PC-9 (cell line): ENCODE data around the gene TTLL6. TPM values are rescaled to one million over a fixed set of nuclear protein-coding genes. Genes with fewer than 3 reads are reported as not detected.

Source experiments
- BruUV-seq: library from RNA; stranded (reverse); fragments of 400-500 nt; replicated peaks from 2 replicates; lab custom pipeline; 2021; lab: Mats Ljungman, UMichigan
- CTCF ChIA-PET: fragments of 300-600 bp; sonication (Branson Sonifier 250); formaldehyde crosslinking; loops from one replicate; lab custom pipeline; 2022; ENCODE audit warnings: antibody characterized with exemption; lab: Charles Lee
- POLR2A ChIA-PET: fragments of 300-600 bp; sonication (Branson Sonifier 250); formaldehyde crosslinking; loops from one replicate; lab custom pipeline; 2022; ENCODE audit warnings: antibody characterized with exemption; ENCODE audit not compliant: unreplicated experiment; lab: Charles Lee
- DNase-seq, 2 experiments: peaks; one replicate each; pipeline versions ENCODE4 v3.0.0 to v3.0.0-alpha.2; 2015 to 2022; ENCODE audit warnings: mixed read lengths in 1 of 2
- H2AFZ ChIP-seq: fragments of 200-600 bp; sonication (generic); 2 replicates; pipeline ENCODE4 v1.8.1; 2017; ENCODE audit warnings: antibody characterized with exemption
- H3F3A ChIP-seq: fragments of 200-600 bp; sonication (generic); 2 replicates; pipeline ENCODE4 v1.8.1; 2017; ENCODE audit warnings: antibody characterized with exemption, mild to moderate bottlenecking, low read depth; ENCODE audit not compliant: insufficient read depth
- H3K27ac ChIP-seq: fragments of 200-600 bp; sonication (generic); 2 replicates; pipeline ENCODE4 v1.6.1; 2016; ENCODE audit warnings: mixed run types
- H3K27me3 ChIP-seq: fragments of 200-600 bp; sonication (generic); 2 replicates; pipeline ENCODE4 v1.6.1; 2016; ENCODE audit warnings: low read depth, mixed run types; ENCODE audit not compliant: insufficient read depth
- H3K36me3 ChIP-seq: fragments of 200-600 bp; sonication (generic); 2 replicates; pipeline ENCODE4 v1.6.1; 2016; ENCODE audit warnings: low read depth, mixed run types
- H3K4me1 ChIP-seq: fragments of 200-600 bp; sonication (generic); replicated peaks from 2 replicates; pipeline ENCODE4 v1.6.1; 2016; ENCODE audit warnings: mixed run types; ENCODE audit not compliant: insufficient read depth
- H3K4me2 ChIP-seq: fragments of 200-600 bp; sonication (generic); 2 replicates; pipeline ENCODE4 v1.6.1; 2017; ENCODE audit warnings: mixed run types
- H3K4me3 ChIP-seq: fragments of 200-600 bp; sonication (generic); 2 replicates; pipeline ENCODE4 v1.6.1; 2016; ENCODE audit warnings: mixed run types
- H3K79me2 ChIP-seq: fragments of 200-600 bp; sonication (generic); 2 replicates; pipeline ENCODE4 v1.6.1; 2017; ENCODE audit warnings: low read depth, mixed run types
- H3K9me2 ChIP-seq: fragments of 200-600 bp; sonication (generic); 2 replicates; pipeline ENCODE4 v1.8.1; 2017; ENCODE audit warnings: mild to moderate bottlenecking; ENCODE audit not compliant: insufficient read depth
- H3K9me3 ChIP-seq: fragments of 200-600 bp; sonication (generic); 2 replicates; pipeline ENCODE4 v1.8.1; 2016; ENCODE audit warnings: low read depth; ENCODE audit not compliant: insufficient read depth
- H4K20me1 ChIP-seq: fragments of 200-600 bp; sonication (generic); 2 replicates; pipeline ENCODE4 v1.8.1; 2017; ENCODE audit not compliant: insufficient read depth
- EZH2 ChIP-seq: fragments of 200-600 bp; sonication (generic); IDR thresholded peaks from 2 replicates; pipeline ENCODE4 v1.8.0; 2017; ENCODE audit warnings: antibody characterized with exemption, low read depth
- intact Hi-C: fragments of 100-400 bp; cut with micrococcal nuclease; formaldehyde crosslinking; loops from one replicate; pipeline ENCODE4 v1.10.0; 2022; ENCODE audit not compliant: unreplicated experiment
- total RNA-seq: library from RNA; stranded (reverse); gene quantifications from 2 replicates; pipeline ENCODE4 v1.2.3, GENCODE V29; 2021
- TF ChIP-seq, protein P1 (sequence below): fragments of 200-600 bp; sonication (generic); conservative IDR thresholded peaks from 2 replicates; pipeline ENCODE4 v1.6.1; 2017; ENCODE audit warnings: mixed run types, antibody characterized with exemption, mild to moderate bottlenecking, moderate library complexity

Gene TTLL6
- total RNA-seq, 1 experiment from 2014 or later, result not detected

DNA sequence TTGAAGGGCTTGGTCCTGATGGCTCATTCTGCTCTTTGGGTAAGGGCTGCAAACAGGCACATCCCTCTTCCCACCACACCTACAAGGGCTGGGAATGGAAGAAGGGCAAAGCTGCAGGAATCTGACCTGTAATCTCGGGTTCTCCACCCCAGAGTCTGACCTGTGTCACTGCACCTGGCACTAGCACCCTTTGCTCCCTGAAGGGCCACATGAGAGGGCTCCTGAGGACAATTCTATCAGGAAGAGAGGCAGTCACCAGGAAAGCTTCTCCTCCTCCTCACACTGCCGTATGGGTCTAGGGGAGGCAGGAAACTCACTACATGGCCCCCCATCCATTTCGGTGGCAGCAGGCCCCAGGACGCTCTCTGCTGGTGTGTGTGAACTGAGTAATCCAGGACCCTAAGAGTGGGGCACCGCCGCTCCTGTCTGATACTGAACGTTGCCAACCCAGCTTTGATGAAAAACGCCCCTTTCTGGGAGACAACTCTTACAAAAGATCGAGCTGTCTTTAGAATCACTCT, 26.4 kb downstream of the TTLL6 start:
- Histone ChIP-seq H3K9me2 (no peaks in the 10 kb centered on the region), H4K20me1 (no peaks in the 10 kb centered on the region), H2AFZ (no peak overlapping the region), H3K4me3 (no peak overlapping the region), H3F3A (no peaks in the 10 kb centered on the region), H3K79me2 (no peaks in the 10 kb centered on the region), H3K4me2 (no peak overlapping the region), H3K36me3 (no peaks in the 10 kb centered on the region), H3K9me3 (no peaks in the 10 kb centered on the region), H3K27me3 (peaks cover 18% of the 10 kb centered on the region), H3K4me1 (no peaks in the 10 kb centered on the region), H3K27ac (no peak overlapping the region)
- no peak for DNase-seq
- no TSS peak for BruUV-seq
- CTCF ChIA-PET, result interaction anchor here (0.6 to 2.7 kb wide), 5 partner anchors 66 to 528 kb away, joined by 3 to 17 read pairs (median 6); no protein-coding TSS in a partner anchor
- POLR2A ChIA-PET, result no interaction called here
- TF ChIP-seq, protein P1, sequence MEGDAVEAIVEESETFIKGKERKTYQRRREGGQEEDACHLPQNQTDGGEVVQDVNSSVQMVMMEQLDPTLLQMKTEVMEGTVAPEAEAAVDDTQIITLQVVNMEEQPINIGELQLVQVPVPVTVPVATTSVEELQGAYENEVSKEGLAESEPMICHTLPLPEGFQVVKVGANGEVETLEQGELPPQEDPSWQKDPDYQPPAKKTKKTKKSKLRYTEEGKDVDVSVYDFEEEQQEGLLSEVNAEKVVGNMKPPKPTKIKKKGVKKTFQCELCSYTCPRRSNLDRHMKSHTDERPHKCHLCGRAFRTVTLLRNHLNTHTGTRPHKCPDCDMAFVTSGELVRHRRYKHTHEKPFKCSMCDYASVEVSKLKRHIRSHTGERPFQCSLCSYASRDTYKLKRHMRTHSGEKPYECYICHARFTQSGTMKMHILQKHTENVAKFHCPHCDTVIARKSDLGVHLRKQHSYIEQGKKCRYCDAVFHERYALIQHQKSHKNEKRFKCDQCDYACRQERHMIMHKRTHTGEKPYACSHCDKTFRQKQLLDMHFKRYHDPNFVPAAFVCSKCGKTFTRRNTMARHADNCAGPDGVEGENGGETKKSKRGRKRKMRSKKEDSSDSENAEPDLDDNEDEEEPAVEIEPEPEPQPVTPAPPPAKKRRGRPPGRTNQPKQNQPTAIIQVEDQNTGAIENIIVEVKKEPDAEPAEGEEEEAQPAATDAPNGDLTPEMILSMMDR, result no peak
- TF ChIP-seq EZH2, result no peak
- intact Hi-C loops, result loop anchor here (1.0 to 5.0 kb wide), 3 partner anchors 66 to 763 kb away; no protein-coding TSS in a partner anchor

DNA sequence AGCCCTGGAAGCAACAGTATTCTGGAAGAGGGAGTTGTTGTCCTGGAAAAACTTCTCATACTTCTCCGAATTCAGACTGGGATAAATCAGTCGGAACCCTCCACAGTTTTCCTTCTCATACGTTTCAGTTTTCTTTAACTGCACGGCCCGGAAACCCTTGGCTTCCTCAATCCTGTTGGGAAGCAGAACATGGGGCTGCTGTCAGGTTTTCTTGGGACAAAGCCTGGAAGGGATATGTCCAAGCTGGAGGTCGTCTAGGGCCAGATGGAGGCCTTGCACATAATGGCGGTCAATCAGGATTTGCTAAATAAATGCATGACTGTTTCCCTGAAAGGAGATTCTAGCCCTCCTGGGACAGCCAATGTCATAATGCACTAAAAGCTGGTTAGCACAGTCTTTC, 29.2 kb downstream of the TTLL6 start:
- Histone ChIP-seq H3K9me2 (no peaks in the 10 kb centered on the region), H3K36me3 (no peaks in the 10 kb centered on the region), H3K27me3 (peaks cover 37% of the 10 kb centered on the region), H3F3A (no peaks in the 10 kb centered on the region), H3K4me3 (no peak overlapping the region), H2AFZ (no peak overlapping the region), H3K4me2 (no peak overlapping the region), H3K4me1 (no peaks in the 10 kb centered on the region), H3K79me2 (no peaks in the 10 kb centered on the region), H4K20me1 (no peaks in the 10 kb centered on the region), H3K9me3 (no peaks in the 10 kb centered on the region), H3K27ac (no peak overlapping the region)
- no peak for TF ChIP-seq EZH2
- TF ChIP-seq, protein P1, result no peak
- POLR2A ChIA-PET, result no interaction called here
- BruUV-seq, result no TSS peak
- CTCF ChIA-PET, result no interaction called here
- DNase-seq, result no peak
- intact Hi-C loops, result no loop called here

DNA sequence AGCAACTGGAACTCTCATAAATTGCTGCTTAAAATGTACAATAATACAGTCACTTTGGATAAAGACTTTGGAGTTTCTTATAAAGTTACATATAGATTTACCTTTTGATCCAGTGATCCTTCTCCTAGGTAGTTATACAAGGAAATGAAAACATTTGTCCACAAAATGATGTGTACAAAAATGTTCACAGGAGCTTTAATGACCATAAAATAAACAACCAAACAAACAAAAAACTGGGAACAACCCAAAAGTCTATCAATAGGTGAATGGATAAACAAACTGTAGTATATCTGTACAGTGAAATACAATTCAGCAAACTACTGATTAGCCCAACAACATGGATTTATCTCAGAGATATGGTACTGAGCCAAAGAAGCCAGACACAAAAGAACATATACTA, 37.6 kb downstream of the TTLL6 start:
- no peak overlapping the region for H3K4me2 ChIP-seq
- DNase-seq, result no peak
- H4K20me1 ChIP-seq, result no peaks in the 10 kb centered on the region
- no peak overlapping the region for H3K27ac ChIP-seq
- ChIA-PET CTCF (interaction anchor here (0.6 kb wide), 1 partner anchor 561 kb away, joined by 6 read pairs; no protein-coding TSS in a partner anchor), POLR2A (interaction anchor here (0.6 kb wide), 1 partner anchor 323 kb away, joined by 12 read pairs; no protein-coding TSS in a partner anchor)
- H3K79me2 ChIP-seq, result no peaks in the 10 kb centered on the region
- H3F3A ChIP-seq, result no peaks in the 10 kb centered on the region
- TF ChIP-seq, protein P1, result no peak
- TF ChIP-seq EZH2, result no peak
- no peaks in the 10 kb centered on the region for H3K9me2 ChIP-seq
- intact Hi-C loops, result no loop called here
- H2AFZ ChIP-seq, result no peak overlapping the region
- no peaks in the 10 kb centered on the region for H3K9me3 ChIP-seq
- H3K4me1 ChIP-seq, result no peaks in the 10 kb centered on the region
- peaks cover 28% of the 10 kb centered on the region for H3K27me3 ChIP-seq
- no peak overlapping the region for H3K4me3 ChIP-seq
- no TSS peak for BruUV-seq
- H3K36me3 ChIP-seq, result no peaks in the 10 kb centered on the region
